HG03060 (cell line): ENCODE data around the gene RASAL1.

Experiments
- ATAC-seq: cut with Tn5 transposase; IDR thresholded peaks from one replicate; pipeline ENCODE4 v1.9.1; 2021; ENCODE audit warnings: low read depth, moderate number of reproducible peaks; ENCODE audit not compliant: unreplicated experiment

RASAL1 gene

DNA sequence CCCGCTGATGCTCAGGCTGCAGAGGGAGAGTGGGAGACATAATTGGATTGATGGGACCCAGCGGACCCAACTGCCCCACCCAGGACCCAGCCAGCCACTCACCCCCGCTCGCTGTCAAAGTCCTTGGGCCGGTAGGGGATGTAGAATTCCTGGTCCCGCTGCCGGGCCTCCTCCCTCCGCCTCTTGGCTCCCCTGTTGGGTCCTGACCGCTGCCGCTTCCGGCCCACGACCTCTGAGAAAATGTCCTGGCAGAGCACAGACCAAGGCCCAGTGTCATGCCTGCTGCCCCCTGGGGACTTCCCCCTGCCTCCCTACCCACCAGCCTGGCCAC lies 27.4 kb upstream of the RASAL1 start:
- ATAC-seq = no peak

DNA sequence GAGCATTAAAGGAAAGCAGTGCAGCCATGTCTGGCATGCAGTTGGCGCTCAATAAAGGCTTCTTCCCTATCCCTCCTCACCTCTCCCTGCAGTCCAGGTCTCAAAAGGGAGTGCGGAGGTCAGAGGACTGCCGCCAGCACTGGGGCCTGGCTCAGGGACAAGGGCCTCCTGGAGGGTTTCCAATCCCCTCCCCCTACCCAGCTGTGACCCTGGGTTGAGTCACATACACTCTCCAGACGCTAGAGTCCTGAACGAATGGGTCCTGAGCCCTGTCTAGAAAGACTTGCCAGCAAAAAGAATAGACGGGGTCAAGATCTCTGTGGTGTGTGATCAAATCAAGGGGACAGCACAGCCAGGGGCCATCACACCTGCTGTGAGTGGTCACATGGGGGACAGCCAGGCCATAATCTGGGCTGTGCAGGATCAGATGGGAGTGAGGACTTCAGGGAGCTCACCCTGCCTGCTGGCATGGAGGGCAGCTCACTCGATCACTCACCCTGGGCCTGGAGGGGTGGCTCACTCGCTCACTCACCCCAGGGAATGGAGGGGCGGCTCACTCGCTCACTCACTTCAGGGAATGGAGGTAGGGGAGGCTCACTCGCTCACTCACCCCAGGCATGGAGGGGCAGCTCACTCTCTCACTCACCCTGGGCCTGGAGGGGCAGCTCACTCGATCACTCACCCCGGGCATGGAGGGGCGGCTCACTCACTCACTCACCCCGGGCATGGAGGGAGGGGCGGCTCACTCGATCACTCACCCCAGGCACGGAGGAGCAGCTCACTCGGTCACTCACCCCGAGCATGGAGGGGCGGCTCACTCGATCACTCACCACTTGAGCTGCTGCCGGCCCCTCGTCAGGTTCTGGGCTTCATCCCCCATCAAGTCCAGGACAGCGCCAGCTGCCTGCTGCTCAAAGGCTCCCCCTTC lies 26.8 kb upstream of the RASAL1 start:
- ATAC-seq = no peak

DNA sequence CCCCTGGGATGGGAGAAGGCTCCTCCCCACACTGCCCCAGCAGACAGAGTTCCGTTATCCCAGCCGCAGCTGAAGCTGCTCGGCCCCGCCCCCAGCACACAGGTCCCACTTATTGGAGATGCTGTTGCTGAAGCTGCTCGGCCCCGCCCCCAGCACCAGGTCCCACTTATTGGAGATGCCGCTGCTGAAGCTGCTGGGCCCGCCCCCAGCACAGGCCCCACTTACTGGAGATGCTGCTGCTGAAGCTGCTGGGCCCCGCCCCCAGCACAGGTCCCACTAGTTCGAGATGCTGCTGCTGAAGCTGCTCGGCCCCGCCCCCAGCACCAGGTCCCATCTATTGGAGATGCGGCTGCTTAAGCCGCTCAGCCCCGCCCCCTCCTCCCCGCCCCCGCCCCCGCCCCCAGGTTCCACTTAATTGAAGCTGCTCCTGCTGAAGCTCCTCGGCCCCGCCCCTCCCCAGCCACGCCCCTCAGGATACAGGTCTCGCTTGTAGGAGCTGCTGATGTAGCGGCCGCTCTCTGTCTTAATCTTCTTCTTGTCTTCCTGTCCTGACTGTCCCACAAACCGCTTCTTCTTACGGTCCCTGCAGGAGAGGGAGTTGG lies 26.0 kb upstream of the RASAL1 start:
- ATAC-seq = no peak

DNA sequence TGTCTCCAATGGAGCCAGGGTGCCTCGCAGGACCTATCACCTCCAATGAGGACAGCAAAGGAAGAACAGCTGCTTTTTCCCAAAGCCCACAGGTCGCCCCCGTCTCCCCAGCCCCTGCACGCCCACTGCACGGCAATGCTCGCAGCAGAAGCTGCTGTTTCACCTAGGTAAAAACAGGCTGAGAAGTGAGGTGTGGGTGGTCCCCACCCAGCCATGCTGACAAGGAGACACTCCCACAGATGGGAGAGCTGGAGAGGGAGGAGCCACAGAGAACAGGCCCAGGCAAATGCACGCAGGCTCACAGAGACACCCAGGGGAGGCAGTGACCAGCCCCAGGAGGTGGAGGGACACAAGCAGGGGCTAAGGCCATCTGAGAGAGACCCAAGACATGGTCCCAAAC lies 24.4 kb upstream of the RASAL1 start:
- no peak for ATAC-seq

DNA sequence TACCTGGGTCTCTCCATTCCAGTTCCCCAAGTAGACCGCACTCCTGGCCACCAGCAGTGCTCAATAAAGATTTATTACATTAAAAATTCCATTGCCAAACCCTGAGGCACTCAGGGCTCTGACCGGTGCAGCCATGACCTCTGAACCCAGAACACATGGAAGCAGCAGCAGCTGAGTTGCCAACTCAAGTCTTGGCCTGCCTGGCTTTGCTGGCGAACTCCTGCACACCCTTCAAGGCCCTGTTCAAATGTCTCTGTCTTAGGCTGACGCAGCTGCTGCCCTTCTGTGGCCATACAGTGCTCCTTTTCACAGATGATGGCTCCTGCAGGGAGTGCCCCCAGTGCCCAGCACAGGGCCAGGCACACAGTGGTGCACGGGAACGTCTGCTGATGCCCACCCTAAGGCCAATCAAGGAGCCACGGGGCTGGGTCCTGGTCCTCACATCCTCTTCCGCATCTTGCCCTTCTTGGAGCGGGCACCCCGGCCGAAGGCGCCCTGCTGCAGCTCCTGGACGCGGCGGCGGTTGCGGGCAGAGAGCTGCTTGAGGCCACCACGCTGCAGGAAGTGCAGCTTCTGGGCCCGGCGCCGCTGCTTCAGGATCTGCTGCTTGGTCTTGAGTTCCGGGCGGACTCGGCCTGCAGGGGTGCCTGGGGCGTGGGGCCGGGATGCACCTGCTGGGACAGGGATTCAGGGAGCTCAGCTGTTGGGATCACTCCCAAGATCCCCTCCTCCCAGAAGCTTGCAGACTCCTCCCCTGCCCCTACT lies 23.1 kb upstream of the RASAL1 start:
- no peak for ATAC-seq

DNA sequence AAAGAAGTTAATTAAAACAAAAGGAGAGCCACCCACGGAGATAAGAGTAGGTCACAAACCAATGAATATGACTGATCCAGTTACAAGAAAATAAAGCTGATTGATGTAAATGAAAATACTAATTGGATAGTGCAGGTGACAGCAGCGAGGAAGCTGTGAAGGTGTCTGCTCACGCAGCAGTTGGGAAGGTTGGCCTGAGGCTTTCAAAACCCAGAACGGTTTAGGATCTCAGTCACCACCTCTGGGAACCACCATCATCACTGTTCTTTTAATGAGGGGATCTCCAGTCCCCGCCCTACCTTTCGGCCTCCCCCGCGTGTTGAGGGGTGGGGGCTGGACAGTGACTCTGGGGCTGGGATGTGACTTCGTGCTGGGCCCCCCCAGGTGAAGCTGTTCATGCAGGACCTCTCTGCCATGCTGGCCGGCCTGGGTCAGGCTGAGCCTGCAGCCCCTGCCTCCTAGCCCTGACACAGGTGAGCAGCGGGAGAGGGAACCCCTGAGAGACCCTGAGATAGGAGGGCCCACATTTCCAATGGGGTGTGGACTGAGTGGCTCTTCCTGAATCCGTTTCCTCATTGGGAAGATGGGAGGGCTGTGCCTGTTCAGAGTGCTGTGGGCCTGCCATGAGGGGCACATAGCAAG lies 21.8 kb upstream of the RASAL1 start:
- no peak for ATAC-seq

DNA sequence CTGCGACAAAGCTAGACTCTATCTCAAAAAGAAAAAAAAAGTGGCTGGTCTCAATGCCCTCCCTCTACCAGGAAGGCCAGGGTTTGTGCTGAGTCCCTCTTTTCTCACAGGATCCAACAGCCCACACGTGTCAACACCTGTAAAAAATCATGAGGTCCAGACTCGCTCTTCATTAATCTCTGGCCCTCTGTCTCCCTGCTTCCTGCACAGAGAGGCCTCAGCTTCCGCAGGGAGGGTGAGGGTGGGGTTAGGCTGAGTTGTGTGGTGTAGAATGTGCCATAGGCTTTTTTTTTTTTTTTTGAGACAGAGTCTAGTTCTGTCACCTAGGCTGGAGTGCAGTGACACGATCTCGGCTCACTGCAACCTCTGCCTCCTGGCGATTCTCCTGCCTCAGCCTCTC lies 20.1 kb upstream of the RASAL1 start:
- no peak for ATAC-seq

DNA sequence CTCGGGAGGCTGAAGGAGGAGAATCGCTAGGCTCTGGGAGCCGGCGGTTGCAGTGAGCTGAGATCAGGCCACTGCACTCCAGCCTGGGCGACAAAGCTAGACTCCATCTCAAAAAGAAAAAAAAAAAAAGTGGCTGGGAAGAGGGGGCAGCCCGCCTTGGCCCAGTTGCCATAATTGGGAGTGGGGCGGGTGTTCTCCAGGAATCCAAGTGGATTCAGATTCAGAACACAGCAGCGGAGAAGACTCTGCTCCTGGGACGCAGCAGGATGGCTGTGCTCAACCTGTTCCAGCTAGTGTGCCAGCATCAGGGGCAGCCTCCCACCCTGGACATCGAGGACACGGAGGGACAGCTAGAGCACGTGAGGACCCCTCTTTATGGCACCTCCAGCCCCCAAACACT lies 19.5 kb upstream of the RASAL1 start:
- ATAC-seq = no peak

DNA sequence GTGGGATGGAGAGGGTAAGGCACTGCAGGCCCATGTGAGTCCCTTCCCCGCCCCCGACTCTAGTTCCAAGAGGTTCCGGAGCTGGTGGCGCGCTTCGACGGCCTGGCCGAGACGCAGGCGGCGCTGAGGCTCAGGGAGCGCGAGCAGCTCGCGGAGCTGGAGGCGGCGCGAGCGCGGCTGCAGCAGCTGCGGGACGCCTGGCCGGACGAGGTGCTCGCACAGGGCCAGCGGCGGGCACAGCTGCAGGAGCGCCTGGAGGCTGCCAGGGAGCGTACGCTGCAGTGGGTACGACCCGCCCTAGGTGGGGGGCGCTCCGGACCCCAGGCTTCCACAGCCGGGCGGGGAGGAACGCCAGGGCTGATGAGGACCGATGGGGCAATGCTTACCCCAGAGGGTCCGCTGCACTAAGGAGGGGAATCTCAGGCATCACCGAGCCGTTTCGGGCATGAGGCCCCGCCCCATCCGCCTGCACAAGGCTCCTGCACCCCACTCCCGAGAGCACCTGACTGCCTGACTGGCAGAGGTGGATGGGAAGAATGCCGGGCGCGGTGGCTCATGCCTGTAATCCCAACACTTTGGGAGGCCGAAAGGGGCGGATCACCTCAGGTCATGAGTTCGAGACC lies 18.9 kb upstream of the RASAL1 start:
- ATAC-seq = no peak

DNA sequence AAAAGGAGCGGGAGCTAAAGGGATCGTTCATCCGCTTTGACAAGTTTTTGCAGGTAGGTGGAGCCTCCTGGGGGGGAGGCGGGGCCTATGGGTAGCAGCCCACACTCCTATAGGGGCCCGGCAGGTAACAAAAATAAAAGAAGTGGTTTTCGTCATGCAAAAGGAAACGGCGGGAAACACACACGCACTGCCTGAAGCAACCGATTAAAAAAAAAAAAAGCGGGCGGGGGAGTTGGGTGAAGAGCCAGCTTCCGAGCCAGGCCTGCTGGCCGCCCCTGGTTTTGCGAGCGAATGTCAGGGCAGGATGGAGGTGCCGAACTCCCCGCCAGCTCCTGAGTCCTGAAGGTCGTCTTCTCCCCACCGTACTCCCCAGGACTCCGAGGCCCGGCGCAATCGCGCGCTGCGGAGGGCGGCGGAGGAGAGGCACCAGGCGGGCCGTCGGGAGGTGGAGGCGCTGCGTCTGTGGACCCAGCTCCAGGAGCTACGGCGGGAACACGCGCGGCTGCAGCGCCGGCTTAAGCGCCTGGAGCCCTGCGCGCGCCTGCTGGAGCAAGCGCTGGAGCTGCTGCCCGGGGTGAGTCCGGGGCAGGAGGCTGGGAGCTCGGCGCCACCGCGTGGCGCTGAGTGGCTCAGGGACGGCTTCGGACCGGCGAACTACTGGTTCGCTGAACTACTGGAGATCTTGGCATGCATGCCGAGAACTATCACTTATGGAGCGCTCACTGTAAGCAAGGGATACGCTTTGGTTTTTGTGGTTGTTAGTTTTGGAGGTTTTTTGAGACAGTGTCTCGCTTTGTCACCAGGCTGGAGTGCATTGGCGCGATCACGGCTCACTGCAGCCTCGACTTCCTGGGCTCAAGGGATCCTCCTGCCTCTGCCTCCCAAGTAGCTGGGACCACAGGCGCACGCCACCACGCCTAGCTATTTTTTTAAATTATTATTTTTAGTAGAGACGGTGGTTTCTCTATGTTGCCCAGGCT lies 17.6 kb upstream of the RASAL1 start:
- no peak for ATAC-seq

DNA sequence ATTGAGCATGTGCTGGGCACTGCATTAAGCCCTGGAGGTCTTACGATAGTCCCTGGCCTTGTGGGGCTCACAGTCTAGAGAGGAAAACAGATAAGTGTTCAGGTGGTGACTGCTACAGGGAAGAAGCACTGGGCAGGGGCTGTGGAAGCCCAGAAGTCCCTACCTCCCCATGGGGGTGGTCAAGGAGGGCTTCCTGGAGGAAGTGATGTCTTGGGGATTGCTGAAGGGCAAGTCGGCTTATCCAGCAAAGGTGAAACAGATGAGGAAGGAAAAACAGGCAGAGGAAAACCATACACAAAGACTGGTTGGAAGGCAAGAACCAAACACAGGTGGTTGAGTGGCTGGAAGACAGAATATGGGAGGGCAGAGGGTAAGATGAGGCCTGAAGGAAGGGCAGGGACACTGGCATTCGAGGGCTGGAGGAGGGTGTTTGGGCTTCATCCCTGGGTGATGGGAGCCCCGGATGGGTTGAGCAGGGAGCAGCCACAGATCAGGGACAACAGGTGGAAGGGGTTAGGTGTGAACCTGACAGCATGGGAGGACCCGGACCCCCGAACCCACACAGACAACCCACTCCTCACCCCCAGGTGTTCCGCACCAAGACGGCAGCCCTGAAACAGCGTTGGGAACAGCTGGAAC lies 16.8 kb upstream of the RASAL1 start:
- no peak for ATAC-seq

DNA sequence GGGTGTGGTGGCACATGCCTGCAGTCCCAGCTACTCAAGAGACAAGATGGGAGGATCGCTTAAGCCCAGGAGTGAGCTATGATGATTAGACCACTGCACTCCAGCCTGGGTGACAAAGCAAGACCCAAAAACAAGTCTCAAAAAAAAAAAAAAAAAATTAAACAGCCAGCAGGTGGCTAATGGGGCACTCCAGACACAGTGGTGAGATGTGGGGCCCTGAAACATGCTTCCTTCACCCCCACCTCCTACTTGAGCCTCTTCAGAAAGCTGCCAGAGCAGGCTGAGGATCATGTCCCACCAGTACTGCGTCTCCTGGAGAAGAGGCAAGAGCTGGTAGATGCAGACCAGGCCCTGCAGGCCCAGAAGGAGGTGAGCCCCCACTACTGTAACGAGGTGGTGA lies 16.1 kb upstream of the RASAL1 start:
- ATAC-seq = no peak

DNA sequence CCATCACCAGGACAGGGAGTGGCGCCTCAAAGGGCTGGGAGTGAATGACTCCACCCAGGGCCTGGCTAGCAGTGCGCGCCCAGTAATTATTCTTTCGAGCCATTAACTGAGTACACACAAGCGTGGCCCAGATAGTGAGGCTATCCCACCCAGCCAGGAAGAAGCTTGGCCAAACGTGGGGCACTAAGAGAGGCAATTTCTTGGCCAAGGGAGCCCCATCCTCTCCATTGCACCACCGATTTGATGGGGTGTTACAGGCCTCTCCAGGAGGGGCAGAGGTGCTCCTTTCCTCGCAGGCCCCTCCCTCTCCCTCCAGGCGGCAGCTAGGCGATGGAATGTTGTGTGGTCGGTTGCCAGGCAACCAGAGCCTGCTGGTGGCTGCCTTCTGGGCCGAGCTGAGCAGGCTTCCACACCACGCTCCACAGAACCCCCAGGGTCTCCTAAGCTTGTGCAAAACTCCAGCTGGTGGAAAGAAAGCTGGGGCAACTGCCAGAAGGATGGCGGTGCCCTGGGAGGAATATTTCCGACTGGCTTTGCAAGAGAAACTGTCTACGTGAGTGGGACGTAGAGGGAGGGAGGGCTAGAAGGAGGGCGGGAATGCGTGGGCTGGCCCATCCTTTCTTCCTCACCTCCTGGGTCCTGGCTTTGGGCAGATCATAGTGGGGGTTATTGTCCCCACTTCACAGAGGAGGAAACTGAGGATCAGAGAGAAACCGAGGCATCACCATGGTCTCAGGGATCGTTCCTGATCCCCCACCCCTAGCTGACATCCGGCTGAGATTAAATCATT lies 14.0 kb upstream of the RASAL1 start, which contains the start of gene CFAP73:
Gene CFAP73, plus strand, starts transcription at position 364 of the 790 bp plus-strand sequence. Its CDS starts 134 bp downstream, at position 498.
- no peak for ATAC-seq

DNA sequence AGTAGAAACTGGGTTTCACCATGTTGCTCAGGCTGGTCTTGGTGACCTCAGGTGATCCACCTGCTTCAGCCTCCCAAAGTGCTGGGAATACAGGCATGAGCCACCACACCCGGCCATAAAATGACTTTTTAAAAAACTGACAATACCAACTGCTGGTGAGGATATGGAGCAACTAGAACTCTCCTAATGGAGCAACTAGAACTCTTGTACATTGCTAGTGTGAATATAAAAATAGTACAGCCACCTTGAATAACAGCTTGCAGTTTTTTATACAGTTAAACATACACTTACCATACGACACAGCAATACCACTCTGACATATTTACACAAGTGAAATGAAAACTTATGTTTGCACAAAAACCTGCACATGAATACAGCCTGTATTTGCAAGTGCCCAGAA lies 11.4 kb upstream of the RASAL1 start:
- ATAC-seq = no peak

DNA sequence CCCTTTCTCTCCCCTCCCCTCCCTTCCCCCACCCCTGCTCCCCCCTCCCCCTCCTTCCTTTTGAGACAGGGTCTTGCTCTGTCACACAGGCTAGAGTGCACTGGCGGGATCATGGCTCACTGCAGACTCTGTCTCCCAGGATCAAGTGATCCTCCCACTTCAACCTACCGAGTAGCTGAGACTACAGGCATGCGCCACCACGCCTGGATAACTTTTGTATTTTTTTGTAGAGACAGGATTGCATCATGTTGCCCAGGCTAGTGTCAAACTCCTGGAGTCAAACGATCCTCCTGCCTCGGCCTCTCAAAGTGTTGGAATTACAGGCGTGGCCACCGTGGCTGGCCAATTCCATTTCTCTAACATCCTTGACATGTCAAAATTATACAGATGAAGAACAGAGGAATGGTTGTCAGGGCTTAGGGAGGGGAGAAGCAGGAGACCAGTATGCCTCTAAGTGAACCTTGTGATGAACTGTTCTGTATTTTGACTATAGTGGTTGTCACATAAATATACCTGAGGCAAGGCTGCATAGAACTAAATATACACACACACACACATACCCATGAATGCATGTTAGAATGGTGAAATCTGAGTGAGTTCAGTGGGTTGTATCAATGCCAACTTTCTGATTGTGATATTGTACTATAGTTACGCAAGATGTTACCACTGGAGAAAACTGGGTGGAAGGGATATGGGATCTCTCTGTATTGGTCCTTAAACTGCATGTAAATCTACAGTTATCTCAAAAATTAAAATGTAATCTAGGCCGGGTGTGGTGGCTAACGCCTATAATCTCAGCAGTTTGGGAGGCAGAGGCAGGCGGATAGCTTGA lies 10.4 kb upstream of the RASAL1 start:
- no peak for ATAC-seq

DNA sequence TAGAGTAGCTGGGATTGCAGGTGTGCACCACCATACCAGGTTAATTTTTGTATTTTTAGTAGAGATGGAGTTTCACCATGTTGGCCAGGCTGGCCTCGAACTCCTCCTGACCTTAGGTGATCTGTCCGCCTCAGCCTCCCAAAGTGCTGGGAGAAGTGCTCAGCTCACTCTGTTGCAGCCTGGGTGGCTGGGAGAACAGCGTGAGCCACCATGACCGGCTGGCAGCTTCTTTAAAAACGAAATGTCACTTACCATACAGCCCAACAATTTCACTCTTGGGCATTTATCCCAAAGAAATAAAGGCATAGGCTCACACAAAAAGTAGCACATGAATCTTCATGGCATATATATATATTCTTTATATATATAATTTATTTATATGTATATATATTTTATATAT lies 9.2 kb upstream of the RASAL1 start:
- ATAC-seq = no peak

DNA sequence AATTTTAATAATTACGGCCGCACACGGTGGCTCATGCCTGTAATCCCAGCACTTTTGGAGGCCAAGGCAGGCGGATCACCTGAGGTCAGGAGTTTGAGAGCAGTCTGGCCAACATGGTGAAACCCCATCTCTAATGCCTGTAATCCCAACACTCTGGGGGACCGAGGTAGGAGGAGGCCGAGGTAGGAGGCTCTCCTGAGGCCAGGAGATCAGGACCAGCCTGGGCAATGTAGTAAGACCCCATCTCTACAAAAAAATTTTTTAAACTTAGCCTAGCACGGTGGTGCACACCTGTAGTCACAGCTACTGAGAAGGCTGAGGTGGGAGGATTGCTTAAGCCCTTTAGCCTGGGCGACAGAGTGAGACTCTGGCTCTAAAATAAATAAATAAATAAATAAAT lies 8.4 kb upstream of the RASAL1 start:
- ATAC-seq = no peak
